Transverse colon (tissue), 4 donors: ENCODE results near the gene FAM135A.

Experiments
- EP300 ChIP-seq: sonication (generic); formaldehyde crosslinking; IDR thresholded peaks from one replicate; pipeline ENCODE4 v1.6.1; 2017; ENCODE audit warnings: antibody characterized with exemption, low read depth
- POLR2A ChIP-seq: fragments of 450-650 bp; IDR thresholded peaks from one replicate; pipeline ENCODE4 v1.6.1; 2016; ENCODE audit warnings: antibody characterized with exemption, mild to moderate bottlenecking, moderate library complexity
- POLR2AphosphoS5 ChIP-seq, 3 donors: sonication (generic); formaldehyde crosslinking; IDR thresholded peaks; one replicate each; pipeline ENCODE4 v1.6.1; 2016; ENCODE audit warnings: antibody characterized with exemption in 3 of 3
- TF ChIP-seq, protein P1 (sequence below), 5 experiments: fragments of 200-600 bp in 3 of 5; fragments of 450-650 bp in 2 of 5; sonication (generic) in 3 of 5; IDR thresholded peaks; 1 replicate in 2 of 5; 2 replicates in 3 of 5; pipeline ENCODE4 v1.5.1; 2016 to 2017; ENCODE audit warnings: antibody characterized with exemption in 5 of 5, inconsistent platforms in 3 of 5, mild to moderate bottlenecking in 2 of 5, moderate library complexity in 1 of 5

DNA sequence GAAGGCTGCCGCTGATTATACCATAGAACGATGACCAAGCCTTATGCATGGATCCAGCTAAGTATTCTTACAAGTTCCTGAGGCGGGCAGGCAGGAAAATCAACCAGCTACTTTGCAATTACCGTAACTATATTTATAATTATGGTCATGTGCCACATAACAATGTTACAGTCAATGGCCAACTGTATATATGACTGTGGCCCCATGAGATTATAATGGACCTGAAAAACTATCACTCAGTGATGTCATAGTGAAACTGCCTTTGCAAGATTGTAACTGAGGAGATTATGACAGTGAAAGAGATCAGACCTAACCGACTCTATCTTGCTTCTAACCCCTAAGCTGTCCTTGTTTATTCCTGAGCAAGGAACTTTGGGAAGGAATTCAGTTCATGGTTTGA is 33.1 kb upstream of the FAM135A start:
- TF ChIP-seq, protein P1, sequence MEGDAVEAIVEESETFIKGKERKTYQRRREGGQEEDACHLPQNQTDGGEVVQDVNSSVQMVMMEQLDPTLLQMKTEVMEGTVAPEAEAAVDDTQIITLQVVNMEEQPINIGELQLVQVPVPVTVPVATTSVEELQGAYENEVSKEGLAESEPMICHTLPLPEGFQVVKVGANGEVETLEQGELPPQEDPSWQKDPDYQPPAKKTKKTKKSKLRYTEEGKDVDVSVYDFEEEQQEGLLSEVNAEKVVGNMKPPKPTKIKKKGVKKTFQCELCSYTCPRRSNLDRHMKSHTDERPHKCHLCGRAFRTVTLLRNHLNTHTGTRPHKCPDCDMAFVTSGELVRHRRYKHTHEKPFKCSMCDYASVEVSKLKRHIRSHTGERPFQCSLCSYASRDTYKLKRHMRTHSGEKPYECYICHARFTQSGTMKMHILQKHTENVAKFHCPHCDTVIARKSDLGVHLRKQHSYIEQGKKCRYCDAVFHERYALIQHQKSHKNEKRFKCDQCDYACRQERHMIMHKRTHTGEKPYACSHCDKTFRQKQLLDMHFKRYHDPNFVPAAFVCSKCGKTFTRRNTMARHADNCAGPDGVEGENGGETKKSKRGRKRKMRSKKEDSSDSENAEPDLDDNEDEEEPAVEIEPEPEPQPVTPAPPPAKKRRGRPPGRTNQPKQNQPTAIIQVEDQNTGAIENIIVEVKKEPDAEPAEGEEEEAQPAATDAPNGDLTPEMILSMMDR (IDR thresholded peaks at IDR 0.05), result no peak
- no peak for TF ChIP-seq POLR2A
- TF ChIP-seq EP300, result no peak
- no peak for TF ChIP-seq POLR2AphosphoS5 (IDR thresholded peaks at IDR 0.05)
